Loucy (cell line): Measurements from ENCODE around the gene TRPM8.
"Not testable (repeated sequence)": the region's sequence is repeated elsewhere in the genome, so short reads cannot be mapped to it uniquely, and the experiment has no call there.

Source experiments
- H2AFZ ChIP-seq: fragments of 200-600 bp; sonication (generic); 2 replicates; pipeline ENCODE4 v1.6.0; 2016; ENCODE audit warnings: antibody characterized with exemption, mild to moderate bottlenecking, low read length, moderate library complexity
- H3F3A ChIP-seq: fragments of 200-600 bp; 2 replicates; pipeline ENCODE4 v1.6.0; 2016; ENCODE audit warnings: antibody characterized with exemption, low read depth, mild to moderate bottlenecking
- H3K27me3 ChIP-seq: fragments of 200-600 bp; sonication (generic); 2 replicates; pipeline ENCODE4 v1.6.1; 2014; ENCODE audit warnings: low read length, mild to moderate bottlenecking; ENCODE audit not compliant: insufficient read depth, poor library complexity, severe bottlenecking
- H3K36me3 ChIP-seq: fragments of 200-600 bp; sonication (generic); 2 replicates; pipeline ENCODE4 v1.6.1; 2016; ENCODE audit warnings: low read length; ENCODE audit not compliant: insufficient read depth
- H3K4me1 ChIP-seq: fragments of 200-600 bp; sonication (generic); 2 replicates; pipeline ENCODE4 v1.5.1; 2014; ENCODE audit warnings: low read length, mild to moderate bottlenecking; ENCODE audit not compliant: insufficient read depth, poor library complexity, severe bottlenecking
- H3K4me2 ChIP-seq: fragments of 200-600 bp; sonication (generic); 2 replicates; pipeline ENCODE4 v1.6.0; 2014; ENCODE audit warnings: antibody characterized with exemption, low read length, low read depth, mild to moderate bottlenecking; ENCODE audit not compliant: poor library complexity, severe bottlenecking
- H3K4me3 ChIP-seq: fragments of 200-600 bp; sonication (generic); 2 replicates; pipeline ENCODE4 v1.5.1; 2014; ENCODE audit warnings: low read length, mild to moderate bottlenecking, mixed read lengths; ENCODE audit not compliant: poor library complexity, severe bottlenecking
- H3K79me2 ChIP-seq: fragments of 200-600 bp; sonication (generic); 2 replicates; pipeline ENCODE4 v1.6.1; 2014; ENCODE audit warnings: low read length; ENCODE audit not compliant: insufficient read depth
- H3K9ac ChIP-seq: fragments of 200-600 bp; sonication (generic); 2 replicates; pipeline ENCODE4 v1.6.0; 2014; ENCODE audit warnings: mild to moderate bottlenecking, low read depth, low read length, moderate library complexity; ENCODE audit not compliant: poor library complexity, severe bottlenecking
- H3K9me2 ChIP-seq: fragments of 200-600 bp; sonication (generic); replicated peaks from 2 replicates; pipeline ENCODE4 v1.6.1; 2016; ENCODE audit warnings: low read depth, low read length, mixed read lengths
- H3K9me3 ChIP-seq: fragments of 200-600 bp; sonication (generic); 2 replicates; pipeline ENCODE4 v1.6.1; 2014; ENCODE audit warnings: mild to moderate bottlenecking, antibody characterized with exemption, low read length, low read depth; ENCODE audit not compliant: insufficient read depth
- H4K20me1 ChIP-seq: fragments of 200-600 bp; sonication (generic); 2 replicates; pipeline ENCODE4 v1.6.0; 2014; ENCODE audit warnings: antibody characterized with exemption, low read length, mild to moderate bottlenecking; ENCODE audit not compliant: insufficient read depth, poor library complexity, severe bottlenecking
- CTCF ChIP-seq: fragments of 200-600 bp; sonication (generic); conservative IDR thresholded peaks from 2 replicates; pipeline ENCODE4 v1.5.1; 2014; ENCODE audit warnings: mild to moderate bottlenecking, antibody characterized with exemption, low read length
- EZH2phosphoT487 ChIP-seq: fragments of 200-600 bp; IDR thresholded peaks from 2 replicates; pipeline ENCODE4 v1.6.1; 2018; ENCODE audit warnings: antibody characterized with exemption, mild to moderate bottlenecking, moderate library complexity, borderline replicate concordance

TRPM8 gene

GRCh38 chr2:233968556-233968955 is 51.4 kb downstream of the TRPM8 start:
- H4K20me1 ChIP-seq, result no peaks in the 10 kb centered on the region
- H3K4me2 ChIP-seq, result no peak overlapping the region
- H3K36me3 ChIP-seq, result no peaks in the 10 kb centered on the region
- H3K27me3 ChIP-seq, result no peaks in the 10 kb centered on the region
- no peaks in the 10 kb centered on the region for H3K9me3 ChIP-seq
- no peaks in the 10 kb centered on the region for H3K4me1 ChIP-seq
- H3K9ac ChIP-seq, result no peak overlapping the region
- TF ChIP-seq CTCF (no peak), EZH2phosphoT487 (no peak)
- no peak overlapping the region for H2AFZ ChIP-seq
- no peak overlapping the region for H3K4me3 ChIP-seq
- H3K9me2 ChIP-seq, result no peaks in the 10 kb centered on the region
- H3K79me2 ChIP-seq, result no peaks in the 10 kb centered on the region
- no peaks in the 10 kb centered on the region for H3F3A ChIP-seq

GRCh38 chr2:233972460-233972859 is 55.3 kb downstream of the TRPM8 start:
- H4K20me1 ChIP-seq, H3K4me1 ChIP-seq, H3K79me2 ChIP-seq, H2AFZ ChIP-seq, H3K27me3 ChIP-seq, H3K9me2 ChIP-seq, H3K4me2 ChIP-seq, H3K36me3 ChIP-seq, H3K9me3 ChIP-seq, H3K4me3 ChIP-seq, H3K9ac ChIP-seq, H3F3A ChIP-seq: not testable (repeated sequence)

- no peaks in the 10 kb centered on the region for H4K20me1 ChIP-seq
- no peaks in the 10 kb centered on the region for H3K9me2 ChIP-seq
- no peaks in the 10 kb centered on the region for H3F3A ChIP-seq
- H3K9me3 ChIP-seq, result no peaks in the 10 kb centered on the region
- H3K4me3 ChIP-seq, result no peak overlapping the region
- TF ChIP-seq CTCF (no peak), EZH2phosphoT487 (no peak)
- no peaks in the 10 kb centered on the region for H3K79me2 ChIP-seq
- no peaks in the 10 kb centered on the region for H3K27me3 ChIP-seq
- H2AFZ ChIP-seq, result no peak overlapping the region
- H3K4me2 ChIP-seq, result no peak overlapping the region
- H3K4me1 ChIP-seq, result no peaks in the 10 kb centered on the region
- no peaks in the 10 kb centered on the region for H3K36me3 ChIP-seq
- H3K9ac ChIP-seq, result no peak overlapping the region
Observed at GRCh38 chr2:233972941-233973575, 55.9 kb downstream of the TRPM8 start.

GRCh38 chr2:233973786-233974185 is 56.6 kb downstream of the TRPM8 start:
- Histone ChIP-seq H3K9me3 (no peaks in the 10 kb centered on the region), H2AFZ (no peak overlapping the region), H3K36me3 (no peaks in the 10 kb centered on the region), H3F3A (no peaks in the 10 kb centered on the region), H3K27me3 (no peaks in the 10 kb centered on the region), H3K4me3 (no peak overlapping the region), H3K9me2 (no peaks in the 10 kb centered on the region), H3K4me2 (no peak overlapping the region), H3K79me2 (no peaks in the 10 kb centered on the region), H3K4me1 (no peaks in the 10 kb centered on the region), H4K20me1 (no peaks in the 10 kb centered on the region), H3K9ac (no peak overlapping the region)
- TF ChIP-seq CTCF, result no peak
- TF ChIP-seq EZH2phosphoT487, result no peak
